RPMI7951 (cell line): ENCODE data around the gene SARS1. TPM values are rescaled to one million over a fixed set of nuclear protein-coding genes. Genes with fewer than 3 reads are reported as not detected.
"Not testable (repeated sequence)": the region's sequence is repeated elsewhere in the genome, so short reads cannot be mapped to it uniquely, and the experiment has no call there.

Experiments
- DNase-seq: peaks from one replicate; pipeline ENCODE4 v3.0.0-alpha.2; 2012; ENCODE audit warnings: low read depth
- total RNA-seq: library from RNA; depleted of rRNA; stranded (reverse); fragments of >200 nt; shearing (Covaris generic); gene quantifications from 2 replicates; pipeline ENCODE4 v1.2.3, GENCODE V29; 2014

Gene SARS1
- total RNA-seq, 1 experiment from 2014 or later = 145 TPM

DNA sequence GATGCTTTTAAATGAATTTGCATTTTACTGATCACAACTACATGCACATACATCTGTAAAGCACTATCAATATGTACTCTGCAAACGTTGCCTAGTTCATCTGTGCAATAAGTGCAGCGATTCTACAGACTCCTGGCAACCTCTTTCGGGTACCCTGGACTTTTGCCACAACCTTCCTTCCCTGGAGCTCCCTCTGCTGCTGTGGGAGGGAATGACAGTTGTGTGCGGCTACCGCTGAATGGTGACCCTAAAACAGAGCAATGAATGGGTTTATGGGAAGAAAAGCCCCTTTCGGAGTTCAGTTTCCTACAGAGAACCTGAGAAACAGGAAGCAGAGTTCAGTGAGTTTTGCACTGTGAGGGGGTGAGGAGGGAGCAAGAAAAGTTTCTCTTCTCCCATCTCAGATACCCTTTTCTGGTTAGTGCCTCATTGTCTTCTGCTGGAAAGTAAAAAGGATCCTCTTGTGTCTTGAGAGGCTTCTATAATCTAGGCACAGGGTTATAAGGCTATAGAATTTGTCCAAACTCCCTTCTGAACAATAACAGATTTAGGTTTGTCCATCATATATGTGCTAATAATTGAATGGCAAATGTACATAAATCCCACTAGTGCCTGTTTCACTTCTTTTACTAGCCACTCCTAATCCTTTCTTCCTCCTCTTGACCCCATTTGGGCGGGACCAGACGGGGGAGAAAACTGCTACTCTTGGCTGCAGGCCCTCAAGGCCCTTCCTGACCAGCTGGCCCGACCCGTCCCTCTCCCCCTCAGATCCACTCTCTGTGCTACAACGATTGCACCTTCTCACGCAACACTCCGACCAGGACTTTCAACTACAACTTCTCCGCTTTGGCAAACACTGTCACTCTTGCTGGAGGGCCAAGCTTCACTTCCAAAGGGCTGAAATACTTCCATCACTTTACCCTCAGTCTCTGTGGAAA, 19.8 kb upstream of the SARS1 start:
- DNase-seq = no peak

DNA sequence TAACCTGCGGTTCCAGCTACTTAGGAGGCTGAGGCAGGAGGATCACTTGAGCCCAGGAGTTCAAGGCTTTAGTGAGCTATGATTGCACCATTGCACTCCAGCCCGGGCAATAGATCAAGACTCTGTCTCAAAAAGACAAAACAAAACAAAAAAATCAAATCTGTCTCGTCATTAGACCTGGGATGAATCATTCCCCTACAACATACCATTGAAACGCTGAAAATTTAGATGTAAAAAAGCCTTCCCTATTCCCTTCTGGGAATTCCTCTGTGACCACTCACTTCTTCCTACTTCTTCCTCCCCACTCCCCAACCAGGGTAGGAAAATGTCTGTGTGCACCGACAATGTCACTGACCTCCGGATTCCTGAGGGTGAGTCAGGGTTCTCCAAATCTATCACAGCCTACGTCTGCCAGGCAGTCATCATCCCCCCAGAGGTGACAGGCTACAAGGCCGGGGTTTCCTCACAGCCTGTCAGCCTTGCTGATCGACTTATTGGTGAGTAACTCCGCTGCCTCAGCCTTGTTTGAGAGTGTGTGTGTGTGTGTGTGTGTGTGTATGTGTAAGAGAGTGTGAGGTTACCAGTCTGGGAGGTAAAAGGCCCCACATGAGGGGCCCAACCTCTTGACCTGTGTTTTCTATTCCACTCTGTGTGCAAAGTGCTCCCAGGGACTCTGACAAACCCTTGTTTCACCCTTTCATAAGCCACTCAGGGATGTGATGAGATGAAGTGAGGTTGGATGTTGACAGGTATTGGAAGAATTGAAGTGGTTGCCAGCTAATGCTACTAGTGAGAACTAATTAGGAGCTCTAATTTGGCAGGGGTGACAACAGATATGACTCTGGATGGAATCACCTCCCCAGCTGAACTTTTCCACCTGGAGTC, 16.3 kb upstream of the SARS1 start:
- DNase-seq = peak; percentile 97

DNA sequence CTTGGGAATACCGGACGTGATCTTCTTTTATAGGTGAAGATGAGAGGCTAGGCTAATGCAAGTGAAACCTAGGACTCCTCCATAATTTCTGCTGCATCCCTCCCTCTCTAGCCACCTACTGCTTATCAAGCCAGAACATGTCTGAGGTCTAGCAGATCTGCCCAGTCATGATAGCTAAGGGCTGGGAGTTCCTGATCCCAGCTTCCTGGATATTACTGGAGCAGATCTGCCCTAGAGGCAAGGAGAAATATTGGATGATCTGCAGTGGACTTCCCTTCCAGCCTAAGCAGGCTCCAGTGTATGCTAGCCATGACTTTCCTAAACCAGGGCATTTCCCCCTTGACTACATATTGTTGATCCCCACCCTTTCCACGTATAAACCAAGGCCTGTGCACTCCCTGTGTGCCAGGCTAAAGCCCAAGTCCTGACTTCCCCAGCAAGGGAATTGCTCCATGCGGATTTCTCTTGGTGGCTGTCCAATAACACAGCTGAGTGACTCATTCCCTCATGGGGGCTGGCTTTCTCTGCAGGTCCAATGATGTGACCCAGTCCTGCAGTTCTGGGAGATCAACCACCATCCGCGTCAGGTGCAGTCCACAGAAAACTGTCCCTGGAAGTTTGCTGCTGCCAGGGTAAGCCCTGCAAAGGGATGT, 15.5 kb upstream of the SARS1 start:
- DNase-seq = peak; percentile 88

DNA sequence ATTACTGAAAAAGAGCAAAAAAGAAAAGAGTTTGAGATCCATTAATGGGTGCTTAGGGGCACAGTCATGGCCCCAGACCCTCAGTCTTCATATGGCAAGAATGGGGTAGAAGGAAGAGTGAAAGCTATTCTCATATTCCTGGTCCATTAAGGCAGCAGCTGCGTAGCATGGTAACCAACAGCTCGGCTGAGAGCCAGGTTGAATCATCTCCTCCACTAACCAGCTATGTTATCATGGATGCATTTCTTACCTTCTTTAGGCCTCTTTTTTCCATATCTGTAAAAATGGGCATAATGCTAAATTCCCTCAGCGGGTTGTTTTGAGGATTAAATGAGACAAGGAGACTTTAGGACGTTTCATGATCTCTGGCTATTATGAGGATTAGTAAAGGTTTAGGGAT, 15.0 kb upstream of the SARS1 start:
- peak; percentile 61 for DNase-seq

DNA sequence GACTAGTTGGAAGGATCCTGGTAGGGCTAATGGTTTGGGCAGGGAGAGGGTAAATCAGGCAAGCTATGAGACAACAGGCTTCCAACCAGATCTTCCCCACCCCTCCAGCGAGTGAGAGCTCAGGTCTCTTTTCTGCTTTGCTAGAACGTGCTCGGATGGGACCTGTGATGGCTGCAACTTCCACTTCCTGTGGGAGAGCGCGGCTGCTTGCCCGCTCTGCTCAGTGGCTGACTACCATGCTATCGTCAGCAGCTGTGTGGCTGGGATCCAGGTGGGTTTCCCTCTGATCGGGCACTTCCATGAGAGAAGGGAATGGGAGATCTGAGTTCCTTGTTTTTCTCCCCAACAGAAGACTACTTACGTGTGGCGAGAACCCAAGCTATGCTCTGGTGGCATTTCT, 14.0 kb upstream of the SARS1 start:
- DNase-seq = no peak

DNA sequence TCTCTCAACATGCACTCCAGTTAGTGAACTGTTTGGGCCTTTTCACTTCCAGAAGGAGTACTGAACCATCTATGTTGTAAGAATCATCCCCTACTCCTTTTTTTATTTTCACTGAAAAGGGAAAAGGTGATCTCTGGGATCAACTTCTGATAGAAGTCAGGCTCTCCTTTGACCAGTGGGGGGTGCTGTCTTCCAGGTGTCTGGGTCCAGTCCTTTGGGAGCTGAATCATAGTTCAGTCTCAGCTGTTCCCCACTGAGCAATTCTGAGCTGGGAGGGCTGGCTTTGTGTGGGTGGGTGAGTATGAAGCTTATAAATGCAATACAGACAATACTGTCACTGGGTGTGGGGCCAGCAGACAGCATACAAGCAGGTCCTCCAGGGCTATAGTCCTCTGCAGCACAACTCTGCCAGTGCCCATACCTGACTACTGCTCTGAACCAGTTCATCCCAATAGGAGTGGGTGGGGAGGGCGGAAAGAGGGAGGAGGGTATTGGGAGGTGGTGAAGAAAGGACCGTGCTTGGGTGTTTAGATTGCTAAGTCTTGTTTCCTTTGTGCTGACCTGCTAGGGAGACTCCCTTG, 12.5 kb upstream of the SARS1 start:
- peak; percentile 65 for DNase-seq

DNA sequence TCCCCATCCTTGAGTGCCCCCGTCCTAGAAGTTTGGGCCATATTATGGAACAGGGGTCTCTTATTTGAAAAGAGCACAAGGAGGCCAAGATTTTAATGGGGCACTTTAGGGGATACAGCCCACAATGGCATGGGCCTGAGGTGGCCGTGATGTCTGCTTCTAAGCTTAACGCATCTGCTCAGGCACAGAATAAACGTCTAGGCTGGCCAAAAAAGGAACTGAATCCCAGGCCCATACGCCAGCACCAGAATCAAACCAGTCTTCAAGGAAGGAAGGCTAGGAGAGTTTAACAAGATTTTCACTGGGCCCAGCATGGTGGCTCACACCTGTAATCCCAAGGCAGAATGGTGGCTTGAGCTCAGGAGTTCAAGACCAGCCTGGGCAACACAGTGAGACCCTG, 9.2 kb upstream of the SARS1 start:
- DNase-seq = no peak

DNA sequence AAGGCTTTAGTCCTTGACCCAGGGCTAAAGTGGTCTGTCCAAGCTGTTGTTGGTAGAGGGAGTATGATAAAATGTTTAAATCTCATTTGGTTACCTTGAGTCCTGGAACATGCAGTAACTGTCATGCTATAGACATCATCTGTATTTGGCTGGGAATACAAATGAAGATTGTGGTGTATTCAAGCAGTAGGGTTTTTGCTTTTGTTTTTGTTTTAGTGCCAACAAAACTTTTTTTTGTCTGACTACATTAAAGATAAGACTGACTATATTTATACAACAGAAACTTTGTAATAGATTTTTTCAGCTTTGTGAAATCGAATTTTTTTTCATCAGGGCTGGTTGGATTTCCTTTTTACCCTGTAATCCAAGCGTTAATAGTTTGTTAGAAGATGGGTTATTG, 7.4 kb upstream of the SARS1 start:
- DNase-seq = no peak

DNA sequence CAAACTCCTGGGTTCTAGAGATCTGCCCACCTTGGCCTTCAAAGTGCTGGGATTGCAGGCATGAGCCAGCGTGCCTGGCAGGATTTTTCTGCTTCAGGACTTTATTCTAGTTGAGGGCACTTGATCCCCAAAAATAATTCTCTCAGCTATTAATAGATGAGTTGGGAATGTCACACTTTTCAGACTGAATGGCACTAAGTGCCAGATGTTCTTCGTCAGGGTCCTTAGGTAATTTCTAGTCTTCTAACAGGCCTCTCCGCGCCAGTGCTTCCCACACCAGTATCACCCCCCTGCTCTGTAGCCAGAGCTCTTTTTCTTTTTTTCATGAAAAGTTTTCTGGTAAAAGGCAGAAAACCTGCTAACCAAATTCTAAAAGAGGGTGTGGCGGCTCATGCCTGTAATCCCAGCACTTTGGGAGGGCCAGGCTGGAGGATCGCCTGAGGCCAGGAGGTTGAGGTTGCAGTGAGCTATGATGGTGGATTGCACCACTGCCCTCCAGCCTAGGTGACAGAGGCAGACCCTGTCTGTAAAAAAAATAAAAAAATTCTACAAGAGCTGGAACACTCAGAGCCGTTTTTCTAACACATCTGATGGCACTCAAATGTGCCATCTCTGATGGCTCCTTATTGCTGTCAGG, 6.1 kb upstream of the SARS1 start:
- peak; percentile 20 for DNase-seq

DNA sequence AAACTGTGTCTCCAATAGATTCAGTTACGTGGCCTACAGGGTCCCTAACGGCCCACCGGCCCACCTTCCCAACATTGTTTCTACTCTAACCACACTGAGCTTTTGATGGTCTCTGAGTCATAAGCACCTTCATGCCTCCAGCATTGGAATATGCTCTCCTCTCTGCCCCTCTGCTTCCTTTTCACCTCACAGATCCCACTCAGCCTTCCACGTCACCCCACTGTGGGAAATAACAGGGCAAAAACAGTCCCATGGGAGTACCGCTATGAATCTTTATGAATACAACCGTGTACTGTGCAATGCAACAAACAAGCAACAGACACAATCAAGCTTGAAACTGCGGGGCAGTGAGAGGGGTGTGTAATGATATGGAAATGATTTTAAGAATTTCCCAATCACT, 5.3 kb upstream of the SARS1 start:
- DNase-seq = peak; percentile 15

DNA sequence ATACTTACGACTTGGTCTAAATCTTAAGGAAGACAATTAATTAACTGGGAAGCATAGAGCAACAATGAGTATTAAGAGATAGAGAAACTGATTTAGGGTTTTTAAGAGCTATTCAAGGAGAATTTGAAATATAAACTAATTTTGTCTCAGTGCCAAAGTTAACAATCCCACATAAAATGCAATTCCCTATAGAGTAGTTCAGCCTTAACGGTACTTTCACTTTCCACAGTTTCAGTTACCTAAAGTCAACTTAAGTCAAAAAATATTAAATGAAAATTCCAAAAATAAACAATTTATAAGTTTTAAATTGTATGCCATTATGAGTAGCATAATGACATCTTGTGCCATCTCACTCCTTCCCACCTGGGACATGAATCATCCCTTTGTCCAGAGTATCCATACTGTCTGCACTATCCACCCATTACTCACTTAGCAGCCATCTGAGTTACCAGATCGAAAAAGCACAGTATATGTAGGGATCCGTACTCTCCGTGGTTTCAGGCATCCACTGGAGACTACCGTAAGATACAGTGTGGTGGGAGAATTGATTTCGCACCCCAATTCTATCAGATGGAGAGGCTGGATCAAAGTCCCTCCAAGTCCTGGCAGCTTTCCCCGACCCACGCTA, 4.8 kb upstream of the SARS1 start:
- DNase-seq = peak; percentile 33

DNA sequence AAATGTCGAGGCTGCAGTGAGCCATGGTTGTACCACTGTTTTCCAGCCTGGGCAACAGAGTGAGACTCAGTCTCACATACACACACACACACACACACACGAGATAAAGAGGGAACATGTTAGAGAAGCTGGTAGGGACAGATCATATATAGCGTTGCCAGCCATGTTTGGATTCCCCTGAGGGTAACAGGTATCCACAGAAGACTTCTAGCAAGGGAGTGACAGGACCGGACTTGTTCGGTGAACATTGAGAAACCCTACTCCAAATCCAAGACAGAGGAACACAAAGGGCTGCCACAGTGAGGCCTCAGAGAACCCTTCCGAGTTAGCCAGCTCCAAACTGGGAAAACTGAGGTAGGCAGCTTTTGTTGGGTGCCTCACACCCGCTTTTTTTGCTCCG, 3.7 kb upstream of the SARS1 start:
- no peak for DNase-seq

DNA sequence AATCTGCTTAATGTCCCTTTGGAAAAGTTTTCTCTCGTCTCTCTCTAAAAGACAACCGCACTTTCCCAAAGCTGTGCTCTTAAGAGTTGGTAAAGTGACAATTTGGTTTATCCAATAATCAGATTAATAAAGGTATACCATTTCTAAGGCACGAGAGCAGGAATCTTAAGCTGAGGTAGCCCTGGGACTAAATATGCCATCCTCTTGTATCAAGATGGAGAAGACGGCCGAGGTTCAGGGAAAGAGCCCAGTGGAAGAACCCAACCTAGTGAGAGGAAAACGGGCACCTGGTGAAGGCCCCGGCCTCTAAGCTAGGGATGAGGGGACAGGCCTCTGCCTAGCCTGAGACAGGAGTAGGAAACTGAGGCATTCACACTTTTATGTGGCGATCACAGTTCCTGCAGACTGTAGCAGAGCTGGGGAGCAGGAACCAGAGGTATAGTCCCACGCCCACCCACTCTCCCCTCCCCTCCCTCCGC, 334 bp upstream of the SARS1 start:
- no peak for DNase-seq

DNA sequence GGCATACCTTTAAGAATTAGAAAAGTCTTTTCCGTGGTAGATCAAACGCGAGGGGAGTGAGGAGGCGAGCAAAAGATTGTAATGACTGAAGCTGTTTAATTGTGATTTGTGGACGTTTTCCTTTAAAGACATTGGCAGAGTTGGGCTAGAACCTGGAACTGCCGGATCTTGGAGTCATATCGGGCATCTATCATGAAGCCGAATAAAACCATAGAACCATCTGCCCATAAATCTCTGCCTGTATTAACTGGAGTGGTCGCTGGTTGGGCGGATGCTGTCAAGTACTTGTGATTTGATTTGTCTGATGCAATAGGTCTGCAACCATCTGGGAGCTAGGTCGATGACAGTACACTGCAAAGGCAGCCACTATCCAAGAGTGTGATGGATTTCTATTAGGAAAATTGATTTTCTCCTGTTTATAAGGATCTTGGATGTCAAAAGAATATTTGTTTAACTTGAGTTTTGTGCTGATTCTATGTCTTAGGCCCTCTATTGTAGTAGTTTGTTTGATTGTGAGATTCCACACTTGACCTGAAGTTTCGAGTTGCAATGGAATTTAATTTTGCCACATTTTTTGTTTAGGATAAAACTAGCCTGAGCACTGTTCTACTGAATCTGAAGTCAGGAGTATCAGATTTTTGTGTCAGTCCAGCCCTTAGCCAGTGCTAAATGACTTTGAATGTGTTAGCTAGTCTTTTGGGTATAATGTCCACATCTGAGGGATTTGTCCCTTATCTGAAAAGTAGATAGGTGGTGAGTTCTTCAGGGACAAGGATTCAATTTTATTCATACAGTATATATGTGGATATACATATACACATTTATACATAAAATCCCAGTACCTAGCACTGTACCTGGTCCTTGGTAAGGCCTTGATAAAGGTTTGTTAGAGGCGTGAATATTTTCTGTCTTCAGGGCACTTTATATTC, 1.2 kb downstream of the SARS1 start:
- DNase-seq = peak; percentile 77

DNA sequence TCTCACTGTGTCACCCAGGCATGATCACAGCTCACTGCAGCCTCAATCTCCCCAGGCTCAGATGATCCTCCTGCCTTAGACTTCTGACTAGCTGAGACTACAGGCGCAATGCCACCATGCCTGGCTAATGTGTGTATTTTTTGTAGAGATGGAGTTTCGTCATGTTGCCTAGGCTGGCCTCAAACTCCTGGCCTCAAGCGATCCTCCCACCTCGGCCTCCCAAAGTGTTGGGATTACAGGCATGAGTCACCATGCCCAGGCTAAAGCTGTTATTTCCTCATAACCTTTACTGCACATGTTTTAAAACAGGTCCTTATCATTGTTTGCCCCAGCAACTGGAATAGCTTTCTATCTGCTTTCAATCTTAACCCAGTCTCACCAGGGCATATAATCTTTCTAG, 2.9 kb downstream of the SARS1 start:
- DNase-seq = no peak

DNA sequence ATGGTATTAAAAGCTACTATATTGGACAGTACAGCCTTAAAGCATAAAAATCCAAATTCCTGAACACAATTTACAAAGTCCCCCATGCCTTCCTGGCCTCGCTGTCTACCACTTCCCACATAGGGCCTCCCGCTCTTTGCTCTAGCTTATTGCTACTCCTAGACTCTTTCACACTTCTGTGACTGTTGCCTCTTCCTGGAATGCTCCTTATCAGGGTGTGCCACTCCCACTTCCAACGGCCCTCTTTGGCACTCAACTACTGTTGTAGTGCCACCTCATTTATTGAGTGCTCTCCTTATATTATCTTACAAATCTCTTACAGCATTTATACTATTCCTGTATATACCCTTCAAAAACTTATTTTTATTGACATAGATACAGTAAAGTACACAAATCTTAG, 4.8 kb downstream of the SARS1 start:
- DNase-seq = no peak

DNA sequence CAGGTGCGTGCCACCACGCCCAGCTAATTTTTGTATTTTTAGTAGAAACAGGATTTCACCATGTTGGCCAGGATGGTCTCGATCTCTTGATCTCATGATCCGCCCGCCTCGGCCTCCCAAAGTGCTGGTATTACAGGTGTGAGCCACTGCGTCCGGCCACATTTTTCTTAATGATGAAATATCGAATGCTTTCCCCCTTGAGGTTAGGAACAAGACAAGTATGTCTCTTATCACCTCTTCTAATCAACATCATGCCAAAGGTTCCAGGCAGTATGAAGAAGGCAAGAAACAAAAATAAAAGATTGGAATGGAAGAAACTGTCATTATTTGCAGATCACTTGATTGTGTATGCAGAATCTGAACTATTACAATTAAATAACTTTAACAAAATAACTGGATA, 7.5 kb downstream of the SARS1 start:
- DNase-seq = not testable (repeated sequence)

DNA sequence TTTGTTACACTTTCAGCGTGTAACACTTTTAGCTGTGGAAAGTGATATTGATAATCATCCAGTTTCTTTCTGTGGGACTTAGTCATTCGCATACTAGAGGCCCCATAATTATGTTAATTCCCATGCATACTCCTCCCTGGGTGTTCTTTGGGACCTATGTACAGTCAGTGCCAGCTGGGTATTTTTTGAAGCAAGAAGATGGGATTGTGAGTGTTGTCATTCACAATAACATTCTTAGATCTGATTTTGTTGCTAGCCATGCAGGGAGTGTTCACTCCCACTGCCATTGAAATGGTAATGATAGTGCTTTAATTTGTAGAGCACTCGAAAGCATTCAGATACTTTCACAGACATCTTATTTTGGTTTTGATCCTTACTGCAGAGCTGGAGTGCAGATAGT, 11.6 kb downstream of the SARS1 start:
- DNase-seq = no peak

DNA sequence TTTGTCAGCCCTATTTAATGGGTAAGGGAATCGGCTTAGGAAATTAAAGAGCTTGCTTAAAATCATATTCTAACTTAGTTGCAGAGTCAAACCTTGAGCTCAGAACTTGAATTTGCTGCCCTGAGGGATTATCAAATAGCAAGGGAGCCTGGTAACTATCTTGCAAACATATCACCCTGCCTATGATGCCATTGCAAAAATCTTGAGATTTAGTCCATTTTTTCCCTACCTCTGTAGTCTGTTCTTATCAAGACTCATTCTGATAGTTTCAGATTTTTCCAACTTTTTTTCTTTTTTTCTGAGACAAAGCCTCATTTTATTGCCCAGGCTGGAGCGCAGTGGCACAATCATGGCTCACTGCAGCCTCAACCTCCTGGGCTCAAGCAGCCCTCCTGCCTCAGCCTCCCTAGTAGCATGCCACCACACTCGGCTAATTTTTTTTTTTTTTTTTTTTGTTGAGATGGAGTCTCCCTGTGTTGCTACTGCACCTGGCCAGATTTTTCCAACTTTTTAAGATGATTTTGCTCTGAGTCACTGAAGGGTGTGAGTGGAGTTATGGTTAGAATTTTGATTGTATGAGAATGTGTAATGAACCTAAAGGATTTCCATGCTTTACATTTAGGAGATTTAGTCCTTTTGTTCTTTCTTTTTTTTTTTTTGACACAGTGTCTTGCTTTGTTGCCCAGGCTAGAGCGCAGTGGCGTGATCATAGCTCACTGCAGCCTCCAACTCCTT, 12.2 kb downstream of the SARS1 start:
- no peak for DNase-seq
